H9 (cell line): ENCODE results near the gene SH3GL2. TPM values are rescaled to one million over a fixed set of nuclear protein-coding genes. Genes with fewer than 3 reads are reported as not detected.

Experiments used
- DNase-seq: peaks from one replicate; pipeline ENCODE4 v3.0.0-alpha.2; 2017
- H2AFZ ChIP-seq: one replicate; pipeline ENCODE4 v1.6.1; 2013; ENCODE audit warnings: mild to moderate bottlenecking, low read length, control low read depth, moderate library complexity
- H2AK5ac ChIP-seq: 2 replicates; pipeline ENCODE4 v1.6.1; 2013; ENCODE audit warnings: low read length, control low read depth, mixed read lengths; ENCODE audit not compliant: insufficient read length
- H2BK120ac ChIP-seq: one replicate; pipeline ENCODE4 v1.6.1; 2013; ENCODE audit warnings: low read depth, mild to moderate bottlenecking, low read length, control low read depth, inconsistent platforms; ENCODE audit not compliant: poor library complexity, severe bottlenecking
- H2BK12ac ChIP-seq: 2 replicates; pipeline ENCODE4 v1.6.1; 2013; ENCODE audit warnings: low read length, control low read depth, mixed read lengths, low read depth; ENCODE audit not compliant: insufficient read length
- H2BK15ac ChIP-seq: 2 replicates; pipeline ENCODE4 v1.6.1; 2013; ENCODE audit warnings: low read depth, low read length, control low read depth
- H2BK20ac ChIP-seq: one replicate; pipeline ENCODE4 v1.6.1; 2013; ENCODE audit warnings: low read depth, mild to moderate bottlenecking, low read length, control low read depth, inconsistent platforms; ENCODE audit not compliant: poor library complexity, severe bottlenecking
- H2BK5ac ChIP-seq: 2 replicates; pipeline ENCODE4 v1.6.1; 2013; ENCODE audit warnings: low read length, control low read depth, mixed read lengths; ENCODE audit not compliant: insufficient read length
- H3K14ac ChIP-seq: 2 replicates; pipeline ENCODE4 v1.6.1; 2013; ENCODE audit warnings: low read length, control low read depth; ENCODE audit not compliant: insufficient read depth
- H3K18ac ChIP-seq: 2 replicates; pipeline ENCODE4 v1.6.1; 2013; ENCODE audit warnings: low read depth, mild to moderate bottlenecking, mixed read lengths, low read length, control low read depth; ENCODE audit not compliant: insufficient read length
- H3K23ac ChIP-seq: 2 replicates; pipeline ENCODE4 v1.6.1; 2013; ENCODE audit warnings: low read length, control low read depth, mixed read lengths, low read depth; ENCODE audit not compliant: insufficient read length
- H3K23me2 ChIP-seq: 2 replicates; pipeline ENCODE4 v1.6.1; 2013; ENCODE audit warnings: low read depth, mild to moderate bottlenecking, mixed read lengths, low read length, control low read depth; ENCODE audit not compliant: insufficient read length, poor library complexity, severe bottlenecking
- H3K27ac ChIP-seq: 2 replicates; pipeline ENCODE4 v1.5.1; 2013; ENCODE audit warnings: low read length, control low read depth, mixed read lengths, low read depth; ENCODE audit not compliant: insufficient read length
- H3K27me3 ChIP-seq: 2 replicates; pipeline ENCODE4 v1.6.1; 2013; ENCODE audit warnings: low read length, control low read depth, inconsistent platforms; ENCODE audit not compliant: insufficient read depth
- H3K4ac ChIP-seq: 2 replicates; pipeline ENCODE4 v1.6.1; 2013; ENCODE audit warnings: low read depth, mild to moderate bottlenecking, control low read depth, inconsistent platforms, low read length, moderate library complexity
- H3K4me1 ChIP-seq: 2 replicates; pipeline ENCODE4 v1.6.1; 2013; ENCODE audit warnings: low read length, control low read depth, inconsistent platforms; ENCODE audit not compliant: insufficient read depth
- H3K4me2 ChIP-seq: 2 replicates; pipeline ENCODE4 v1.6.1; 2013; ENCODE audit warnings: low read length, control low read depth, mixed read lengths; ENCODE audit not compliant: insufficient read length, insufficient read depth
- H3K56ac ChIP-seq: 2 replicates; pipeline ENCODE4 v1.6.1; 2013; ENCODE audit warnings: low read depth, mild to moderate bottlenecking, mixed read lengths, low read length, control low read depth; ENCODE audit not compliant: insufficient read length
- H3K79me1 ChIP-seq: 2 replicates; pipeline ENCODE4 v1.6.1; 2013; ENCODE audit warnings: low read depth, mild to moderate bottlenecking, moderate library complexity, low read length, control low read depth, inconsistent platforms; ENCODE audit not compliant: insufficient read depth, poor library complexity, severe bottlenecking
- H3K79me2 ChIP-seq: 2 replicates; pipeline ENCODE4 v1.6.1; 2013; ENCODE audit warnings: low read length, control low read depth, inconsistent platforms; ENCODE audit not compliant: insufficient read depth
- H3K9ac ChIP-seq: 2 replicates; pipeline ENCODE4 v1.6.1; 2013; ENCODE audit warnings: low read length, control low read depth, mixed read lengths; ENCODE audit not compliant: insufficient read length; ENCODE audit errors: extremely low read depth
- H3K9me3 ChIP-seq: one replicate; pipeline ENCODE4 v1.6.1; 2013; ENCODE audit warnings: low read depth, low read length, inconsistent platforms; ENCODE audit not compliant: control insufficient read depth
- H3T11ph ChIP-seq: one replicate; pipeline ENCODE4 v1.6.1; 2013; ENCODE audit warnings: mild to moderate bottlenecking, low read length, control low read depth, inconsistent platforms
- H4K20me1 ChIP-seq: one replicate; pipeline ENCODE4 v1.6.1; 2013; ENCODE audit not compliant: control insufficient read depth, insufficient read length, insufficient read depth
- H4K5ac ChIP-seq: 2 replicates; pipeline ENCODE4 v1.6.1; 2013; ENCODE audit warnings: low read depth, mild to moderate bottlenecking, mixed read lengths, low read length, control low read depth; ENCODE audit not compliant: insufficient read length
- H4K8ac ChIP-seq: replicated peaks from 2 replicates; pipeline ENCODE4 v1.6.1; 2013; ENCODE audit warnings: low read length, control low read depth, mixed read lengths, low read depth; ENCODE audit not compliant: insufficient read length
- H4K91ac ChIP-seq: 2 replicates; pipeline ENCODE4 v1.6.1; 2013; ENCODE audit warnings: low read depth, mild to moderate bottlenecking, moderate library complexity, mixed read lengths, low read length, control low read depth; ENCODE audit not compliant: insufficient read length
- H3K27ac Mint-ChIP-seq, 3 experiments: 2 replicates in 2 of 3; 3 replicates in 1 of 3; pipeline ENCODE4 v1.8.0; 2020 to 2021; ENCODE audit warnings: mixed read lengths in 3 of 3, mild to moderate bottlenecking in 1 of 3, moderate library complexity in 1 of 3
- H3K27me3 Mint-ChIP-seq: 2 replicates; pipeline ENCODE4 v1.8.0; 2021; ENCODE audit warnings: low read depth, mild to moderate bottlenecking, moderate library complexity, mixed read lengths
- H3K36me3 Mint-ChIP-seq, 3 experiments: 2 replicates in 2 of 3; 3 replicates in 1 of 3; pipeline ENCODE4 v1.8.0; 2020 to 2021; ENCODE audit warnings: low read depth in 3 of 3, mixed read lengths in 3 of 3; ENCODE audit not compliant: insufficient read depth in 1 of 3
- H3K4me1 Mint-ChIP-seq, 2 experiments: 2 replicates each; pipeline ENCODE4 v1.8.0; 2020; ENCODE audit warnings: mixed read lengths in 2 of 2
- H3K4me3 Mint-ChIP-seq, 2 experiments: 2 replicates in 1 of 2; 3 replicates in 1 of 2; pipeline ENCODE4 v1.8.0; 2020 to 2021; ENCODE audit warnings: mild to moderate bottlenecking in 2 of 2, mixed read lengths in 2 of 2, moderate library complexity in 1 of 2
- H3K9me3 Mint-ChIP-seq, 2 experiments: 2 replicates in 1 of 2; 3 replicates in 1 of 2; pipeline ENCODE4 v1.8.0; 2020; ENCODE audit warnings: mild to moderate bottlenecking in 2 of 2, mixed read lengths in 2 of 2, moderate library complexity in 1 of 2
- WGBS: extraction: QIAGEN DNeasy Blood & Tissue Kit; methylation state at CpG from one replicate; pipeline ENCODE4 v1.1.7; 2013; ENCODE audit warnings: missing lambda C conversion rate, low lambda C conversion rate, mixed read lengths; ENCODE audit not compliant: insufficient read length; ENCODE audit errors: extremely low coverage; 5-methylcytosine and 5-hydroxymethylcytosine counted together
- total RNA-seq: library from RNA; stranded (reverse); gene quantifications from 2 replicates; pipeline ENCODE4 v1.2.1, GENCODE V29; 2021
- TF ChIP-seq, protein P1 (sequence below): fragments of 200-600 bp; sonication (generic); conservative IDR thresholded peaks from 3 replicates; pipeline ENCODE4 v1.8.0; 2021; ENCODE audit warnings: antibody characterized with exemption, mild to moderate bottlenecking

Gene SH3GL2
- total RNA-seq, 1 experiment from 2014 or later = 6.5 TPM

DNA sequence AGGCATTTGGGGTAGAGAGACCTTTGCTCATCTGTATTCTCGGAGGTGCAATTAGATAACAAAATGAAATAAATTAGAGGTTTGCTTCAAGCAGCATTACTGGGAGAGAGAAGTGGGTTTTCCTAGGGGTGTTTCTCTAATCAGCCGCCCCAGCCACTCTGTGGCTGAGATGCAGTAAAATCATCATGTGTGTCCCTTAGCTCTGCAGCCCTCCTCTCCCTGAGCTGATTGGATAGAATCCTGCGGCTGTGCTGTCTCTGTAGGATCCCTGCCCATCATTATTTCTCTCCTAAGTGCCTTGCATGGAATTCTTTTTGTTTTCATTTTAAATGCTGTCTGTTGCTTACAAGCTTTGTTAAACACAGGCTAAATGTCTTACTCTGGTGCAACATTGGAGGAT is 171.4 kb downstream of the SH3GL2 start:
- Histone ChIP-seq H3K27ac (no peak overlapping the region), H3K4me2 (no peak overlapping the region), H3K56ac (no peak overlapping the region), H3K23ac (no peak overlapping the region), H2BK120ac (no peak overlapping the region), H2AFZ (no peak overlapping the region), H2BK20ac (no peak overlapping the region), H3K9me3 (no peaks in the 10 kb centered on the region), H3K14ac (no peak overlapping the region), H2AK5ac (no peak overlapping the region), H4K91ac (no peak overlapping the region), H4K20me1 (no peaks in the 10 kb centered on the region), H3K4ac (no peak overlapping the region), H3K4me1 (no peaks in the 10 kb centered on the region), H2BK12ac (no peak overlapping the region), H2BK5ac (no peak overlapping the region), H3K27me3 (no peaks in the 10 kb centered on the region), H4K5ac (no peak overlapping the region), H3K9ac (no peak overlapping the region), H3K79me2 (no peaks in the 10 kb centered on the region), H3K18ac (no peak overlapping the region), H3K23me2 (no peaks in the 10 kb centered on the region), H2BK15ac (no peak overlapping the region), H4K8ac (no peak overlapping the region), H3K79me1 (no peaks in the 10 kb centered on the region), H3T11ph (no peak overlapping the region)
- no peak overlapping the region for H3K27ac Mint-ChIP-seq
- TF ChIP-seq, protein P1, sequence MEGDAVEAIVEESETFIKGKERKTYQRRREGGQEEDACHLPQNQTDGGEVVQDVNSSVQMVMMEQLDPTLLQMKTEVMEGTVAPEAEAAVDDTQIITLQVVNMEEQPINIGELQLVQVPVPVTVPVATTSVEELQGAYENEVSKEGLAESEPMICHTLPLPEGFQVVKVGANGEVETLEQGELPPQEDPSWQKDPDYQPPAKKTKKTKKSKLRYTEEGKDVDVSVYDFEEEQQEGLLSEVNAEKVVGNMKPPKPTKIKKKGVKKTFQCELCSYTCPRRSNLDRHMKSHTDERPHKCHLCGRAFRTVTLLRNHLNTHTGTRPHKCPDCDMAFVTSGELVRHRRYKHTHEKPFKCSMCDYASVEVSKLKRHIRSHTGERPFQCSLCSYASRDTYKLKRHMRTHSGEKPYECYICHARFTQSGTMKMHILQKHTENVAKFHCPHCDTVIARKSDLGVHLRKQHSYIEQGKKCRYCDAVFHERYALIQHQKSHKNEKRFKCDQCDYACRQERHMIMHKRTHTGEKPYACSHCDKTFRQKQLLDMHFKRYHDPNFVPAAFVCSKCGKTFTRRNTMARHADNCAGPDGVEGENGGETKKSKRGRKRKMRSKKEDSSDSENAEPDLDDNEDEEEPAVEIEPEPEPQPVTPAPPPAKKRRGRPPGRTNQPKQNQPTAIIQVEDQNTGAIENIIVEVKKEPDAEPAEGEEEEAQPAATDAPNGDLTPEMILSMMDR = no peak
- H3K36me3 Mint-ChIP-seq = no peaks in the 10 kb centered on the region
- peaks cover 0 to 5% of the 10 kb centered on the region in 2 experiments; a peak in 2 of 5 replicates for H3K9me3 Mint-ChIP-seq
- WGBS = no CpG with 5 or more reads among the region's 3 CpGs
- H3K4me1 Mint-ChIP-seq = no peaks in the 10 kb centered on the region
- no peak overlapping the region for H3K4me3 Mint-ChIP-seq
- H3K27me3 Mint-ChIP-seq = no peaks in the 10 kb centered on the region
- no peak for DNase-seq
